IMR-90 (cell line): ENCODE results near the gene HTR3A.

Source experiments
- BHLHE40 ChIP-seq: fragments of 150-350 bp; IDR thresholded peaks from 2 replicates; pipeline ENCODE4 v1.6.1; 2016; ENCODE audit warnings: mild to moderate bottlenecking, low read depth, low read length
- CEBPB ChIP-seq: IDR thresholded peaks from 2 replicates; pipeline ENCODE4 v1.6.1; 2012; ENCODE audit warnings: low read depth, low read length, improper control_type of control experiment
- CHD1 ChIP-seq: IDR thresholded peaks from 2 replicates; pipeline ENCODE4 v1.6.1; 2012; ENCODE audit warnings: low read depth, low read length, improper control_type of control experiment
- FOS ChIP-seq: fragments of 150-350 bp; IDR thresholded peaks from 2 replicates; pipeline ENCODE4 v1.6.1; 2016; ENCODE audit warnings: low read depth, low read length
- MAZ ChIP-seq: IDR thresholded peaks from 2 replicates; pipeline ENCODE4 v1.6.1; 2012; ENCODE audit warnings: low read depth, mild to moderate bottlenecking, low read length, improper control_type of control experiment, moderate library complexity, borderline replicate concordance
- MXI1 ChIP-seq: IDR thresholded peaks from 2 replicates; pipeline ENCODE4 v1.6.1; 2012; ENCODE audit warnings: low read depth, mild to moderate bottlenecking, low read length, moderate library complexity, borderline replicate concordance
- POLR2A ChIP-seq: IDR thresholded peaks from 2 replicates; pipeline ENCODE4 v1.6.1; 2012; ENCODE audit warnings: mild to moderate bottlenecking, low read depth, low read length
- RAD21 ChIP-seq: IDR thresholded peaks from 2 replicates; pipeline ENCODE4 v1.6.1; 2012; ENCODE audit warnings: low read length, improper control_type of control experiment
- RCOR1 ChIP-seq: IDR thresholded peaks from 2 replicates; pipeline ENCODE4 v1.6.1; 2012; ENCODE audit warnings: mild to moderate bottlenecking, low read length, improper control_type of control experiment; ENCODE audit not compliant: insufficient replicate concordance
- RFX5 ChIP-seq: IDR thresholded peaks from 2 replicates; pipeline ENCODE4 v1.8.0; 2012; ENCODE audit warnings: low read depth, mild to moderate bottlenecking, low read length, moderate library complexity
- SMC3 ChIP-seq: fragments of 150-350 bp; IDR thresholded peaks from 2 replicates; pipeline ENCODE4 v1.6.1; 2016; ENCODE audit warnings: low read depth, mild to moderate bottlenecking, antibody characterized with exemption, low read length, moderate library complexity
- TF ChIP-seq, protein P1 (sequence below): conservative IDR thresholded peaks from 2 replicates; pipeline ENCODE4 v1.5.1; 2012; ENCODE audit warnings: mild to moderate bottlenecking, low read depth, low read length, improper control_type of control experiment
- TF ChIP-seq, protein P2 (sequence below): fragments of 150-350 bp; IDR thresholded peaks from 2 replicates; pipeline ENCODE4 v1.6.1; 2016; ENCODE audit warnings: low read depth, mild to moderate bottlenecking, low read length, moderate library complexity, borderline replicate concordance
- TF ChIP-seq, protein P3 (sequence below): fragments of 150-350 bp; IDR thresholded peaks from 2 replicates; pipeline ENCODE4 v1.6.1; 2017; ENCODE audit warnings: mild to moderate bottlenecking, antibody characterized with exemption, low read length, low read depth

DNA sequence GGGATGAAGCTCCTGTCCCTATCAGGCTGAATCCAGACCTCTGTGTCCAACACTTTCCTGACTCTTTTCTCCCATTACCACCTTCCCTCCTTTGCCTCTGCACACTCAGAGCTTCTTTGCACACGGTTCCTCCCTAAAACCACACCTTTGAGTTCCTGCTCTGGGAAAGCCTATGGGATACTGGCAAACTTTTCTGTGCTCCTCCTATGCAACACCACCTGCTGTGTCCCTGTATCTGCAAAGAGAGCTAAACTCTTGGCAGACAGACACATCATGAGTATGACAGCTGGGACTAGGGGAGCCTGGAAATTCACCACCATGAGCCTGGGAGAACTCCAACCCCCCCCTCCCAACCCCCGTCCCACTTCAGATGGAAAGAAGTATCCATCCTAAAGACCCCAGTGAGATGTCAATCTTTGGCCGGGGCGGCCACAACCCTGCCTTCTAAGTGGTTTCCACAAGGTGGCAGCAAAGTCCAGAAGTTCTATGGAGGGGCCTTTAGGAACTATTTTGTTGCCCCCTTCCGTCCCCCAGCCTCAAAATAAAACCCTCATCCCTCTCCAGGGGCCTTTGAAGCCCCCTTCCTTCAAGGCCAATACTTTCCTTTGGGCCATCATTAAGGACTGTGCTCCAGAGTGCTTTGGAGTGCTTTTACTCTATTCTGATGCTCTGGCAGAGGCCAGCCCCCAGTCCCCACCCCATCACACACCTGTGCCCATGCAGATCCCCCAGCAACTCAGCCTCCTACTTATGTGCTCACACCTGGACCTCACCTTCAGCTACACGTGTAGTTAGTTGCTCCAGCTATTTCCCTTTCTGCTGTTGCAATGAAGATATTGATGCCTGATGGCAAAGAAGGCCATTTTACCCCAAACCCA, 19.4 kb downstream of the HTR3A start:
- TF ChIP-seq, protein P1, sequence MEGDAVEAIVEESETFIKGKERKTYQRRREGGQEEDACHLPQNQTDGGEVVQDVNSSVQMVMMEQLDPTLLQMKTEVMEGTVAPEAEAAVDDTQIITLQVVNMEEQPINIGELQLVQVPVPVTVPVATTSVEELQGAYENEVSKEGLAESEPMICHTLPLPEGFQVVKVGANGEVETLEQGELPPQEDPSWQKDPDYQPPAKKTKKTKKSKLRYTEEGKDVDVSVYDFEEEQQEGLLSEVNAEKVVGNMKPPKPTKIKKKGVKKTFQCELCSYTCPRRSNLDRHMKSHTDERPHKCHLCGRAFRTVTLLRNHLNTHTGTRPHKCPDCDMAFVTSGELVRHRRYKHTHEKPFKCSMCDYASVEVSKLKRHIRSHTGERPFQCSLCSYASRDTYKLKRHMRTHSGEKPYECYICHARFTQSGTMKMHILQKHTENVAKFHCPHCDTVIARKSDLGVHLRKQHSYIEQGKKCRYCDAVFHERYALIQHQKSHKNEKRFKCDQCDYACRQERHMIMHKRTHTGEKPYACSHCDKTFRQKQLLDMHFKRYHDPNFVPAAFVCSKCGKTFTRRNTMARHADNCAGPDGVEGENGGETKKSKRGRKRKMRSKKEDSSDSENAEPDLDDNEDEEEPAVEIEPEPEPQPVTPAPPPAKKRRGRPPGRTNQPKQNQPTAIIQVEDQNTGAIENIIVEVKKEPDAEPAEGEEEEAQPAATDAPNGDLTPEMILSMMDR = peak; percentile 55
- TF ChIP-seq MXI1 (no peak), RAD21 (peak; percentile 65), CHD1 (no peak), BHLHE40 (no peak), MAZ (no peak), CEBPB (no peak), SMC3 (peak; percentile 60), POLR2A (no peak), RCOR1 (no peak), RFX5 (no peak), FOS (no peak)
- TF ChIP-seq, protein P2, sequence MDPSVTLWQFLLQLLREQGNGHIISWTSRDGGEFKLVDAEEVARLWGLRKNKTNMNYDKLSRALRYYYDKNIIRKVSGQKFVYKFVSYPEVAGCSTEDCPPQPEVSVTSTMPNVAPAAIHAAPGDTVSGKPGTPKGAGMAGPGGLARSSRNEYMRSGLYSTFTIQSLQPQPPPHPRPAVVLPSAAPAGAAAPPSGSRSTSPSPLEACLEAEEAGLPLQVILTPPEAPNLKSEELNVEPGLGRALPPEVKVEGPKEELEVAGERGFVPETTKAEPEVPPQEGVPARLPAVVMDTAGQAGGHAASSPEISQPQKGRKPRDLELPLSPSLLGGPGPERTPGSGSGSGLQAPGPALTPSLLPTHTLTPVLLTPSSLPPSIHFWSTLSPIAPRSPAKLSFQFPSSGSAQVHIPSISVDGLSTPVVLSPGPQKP = no peak
- TF ChIP-seq, protein P3, sequence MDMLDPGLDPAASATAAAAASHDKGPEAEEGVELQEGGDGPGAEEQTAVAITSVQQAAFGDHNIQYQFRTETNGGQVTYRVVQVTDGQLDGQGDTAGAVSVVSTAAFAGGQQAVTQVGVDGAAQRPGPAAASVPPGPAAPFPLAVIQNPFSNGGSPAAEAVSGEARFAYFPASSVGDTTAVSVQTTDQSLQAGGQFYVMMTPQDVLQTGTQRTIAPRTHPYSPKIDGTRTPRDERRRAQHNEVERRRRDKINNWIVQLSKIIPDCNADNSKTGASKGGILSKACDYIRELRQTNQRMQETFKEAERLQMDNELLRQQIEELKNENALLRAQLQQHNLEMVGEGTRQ = no peak
